VCaP (cell line): ENCODE measurements around the gene MFSD6.

ENCODE experiments used
- H3K27ac ChIP-seq: fragments of 450-650 bp; 2 replicates; pipeline ENCODE4 v1.5.1; 2017
- CTCF ChIP-seq: fragments of 450-650 bp; conservative IDR thresholded peaks from 2 replicates; pipeline ENCODE4 v1.5.1; 2017; ENCODE audit warnings: mild to moderate bottlenecking, moderate library complexity

Gene MFSD6

GRCh38 chr2:190447766-190448165 is 39.6 kb downstream of the MFSD6 start:
- no peak for TF ChIP-seq CTCF
- H3K27ac ChIP-seq: no peak overlapping the region

DNA sequence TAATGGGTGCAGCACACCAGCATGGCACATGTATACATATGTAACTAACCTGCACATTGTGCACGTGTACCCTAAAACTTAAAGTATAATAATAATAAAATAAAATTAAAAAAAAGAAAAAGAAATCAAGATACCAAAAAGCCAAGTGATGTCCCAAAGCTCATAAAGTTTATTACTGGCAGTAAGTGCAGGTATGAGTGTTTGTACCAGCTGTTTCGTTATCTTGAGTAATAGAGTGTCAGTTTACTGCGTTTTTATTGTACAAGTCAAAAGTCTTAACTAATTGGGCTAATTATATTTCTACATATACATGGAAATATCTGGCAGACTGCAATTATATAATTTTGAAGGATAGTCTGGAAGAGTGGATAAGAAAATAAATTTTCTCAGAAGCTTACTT is 41.8 kb downstream of the MFSD6 start:
- no peak for TF ChIP-seq CTCF
- no peak overlapping the region for H3K27ac ChIP-seq

DNA sequence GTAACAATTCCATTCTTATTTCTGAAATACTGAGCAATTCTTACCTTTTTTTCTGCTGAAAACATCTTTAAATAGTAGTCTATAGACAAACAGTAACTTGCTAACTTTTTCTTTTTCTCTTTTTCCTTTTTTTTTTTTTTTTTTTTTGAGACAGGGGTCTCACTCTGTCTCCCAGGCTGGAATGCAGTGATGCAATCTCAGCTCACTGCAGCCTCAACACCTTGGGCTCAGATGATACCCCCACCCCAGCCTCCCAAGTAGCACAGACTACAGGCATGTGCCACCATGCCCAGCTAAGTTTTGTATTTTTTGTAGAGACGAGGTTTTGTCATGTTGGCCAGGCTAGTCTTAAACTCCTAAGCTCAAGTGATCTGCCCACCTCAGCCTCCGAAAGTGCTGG is 42.2 kb downstream of the MFSD6 start:
- TF ChIP-seq CTCF: no peak
- H3K27ac ChIP-seq: no peak overlapping the region

DNA sequence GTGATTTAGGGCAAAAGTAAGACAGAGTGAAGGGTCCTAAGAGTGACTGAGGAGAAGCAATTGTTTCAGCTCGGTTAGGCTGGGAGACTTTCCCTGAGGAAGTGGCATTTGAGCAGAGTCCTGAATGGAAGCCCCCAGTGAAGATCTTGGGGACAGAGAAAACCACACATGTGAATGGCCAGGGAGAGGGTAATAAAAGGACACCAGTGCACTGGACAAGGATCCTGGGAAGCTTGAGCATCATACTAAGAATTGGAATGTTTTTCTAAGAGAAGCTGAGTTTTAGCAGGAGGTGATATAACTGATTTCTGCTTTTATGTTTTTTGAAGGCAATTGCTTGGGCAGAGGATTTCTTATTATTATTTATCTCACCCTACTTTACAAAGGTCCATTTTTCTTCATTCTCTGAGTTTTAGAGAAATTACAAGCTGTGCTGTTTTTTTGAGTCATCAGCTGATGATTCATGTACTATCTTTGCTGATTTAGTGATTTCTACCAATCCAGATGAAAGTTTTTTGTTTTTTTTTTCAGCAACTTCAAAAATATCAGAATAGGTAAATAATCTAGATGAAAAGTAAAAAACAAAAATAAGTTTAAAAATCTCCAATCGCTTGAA is 43.5 kb downstream of the MFSD6 start:
- H3K27ac ChIP-seq: no peak overlapping the region
- TF ChIP-seq CTCF: no peak

GRCh38 chr2:190452433-190452832 is 44.3 kb downstream of the MFSD6 start:
- TF ChIP-seq CTCF: no peak
- no peak overlapping the region for H3K27ac ChIP-seq

DNA sequence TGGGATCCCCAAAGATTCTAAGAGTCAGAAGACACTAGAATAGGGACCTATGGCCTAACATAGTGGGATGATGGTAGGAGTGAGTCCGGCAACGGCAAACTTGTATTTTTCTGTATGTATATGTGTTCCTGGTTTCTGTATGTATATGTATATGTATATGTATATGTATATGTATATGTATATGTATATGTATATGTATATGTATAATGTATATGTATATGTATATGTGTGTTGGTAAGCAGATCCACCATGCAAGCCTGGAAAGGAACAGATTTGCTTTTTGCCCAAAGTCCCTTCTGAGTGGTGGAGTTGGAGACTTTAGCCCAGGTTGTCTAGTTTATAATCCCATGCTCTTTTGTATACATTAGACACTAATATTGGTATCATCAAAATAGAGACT is 46.6 kb downstream of the MFSD6 start:
- no peak for TF ChIP-seq CTCF
- no peak overlapping the region for H3K27ac ChIP-seq

DNA sequence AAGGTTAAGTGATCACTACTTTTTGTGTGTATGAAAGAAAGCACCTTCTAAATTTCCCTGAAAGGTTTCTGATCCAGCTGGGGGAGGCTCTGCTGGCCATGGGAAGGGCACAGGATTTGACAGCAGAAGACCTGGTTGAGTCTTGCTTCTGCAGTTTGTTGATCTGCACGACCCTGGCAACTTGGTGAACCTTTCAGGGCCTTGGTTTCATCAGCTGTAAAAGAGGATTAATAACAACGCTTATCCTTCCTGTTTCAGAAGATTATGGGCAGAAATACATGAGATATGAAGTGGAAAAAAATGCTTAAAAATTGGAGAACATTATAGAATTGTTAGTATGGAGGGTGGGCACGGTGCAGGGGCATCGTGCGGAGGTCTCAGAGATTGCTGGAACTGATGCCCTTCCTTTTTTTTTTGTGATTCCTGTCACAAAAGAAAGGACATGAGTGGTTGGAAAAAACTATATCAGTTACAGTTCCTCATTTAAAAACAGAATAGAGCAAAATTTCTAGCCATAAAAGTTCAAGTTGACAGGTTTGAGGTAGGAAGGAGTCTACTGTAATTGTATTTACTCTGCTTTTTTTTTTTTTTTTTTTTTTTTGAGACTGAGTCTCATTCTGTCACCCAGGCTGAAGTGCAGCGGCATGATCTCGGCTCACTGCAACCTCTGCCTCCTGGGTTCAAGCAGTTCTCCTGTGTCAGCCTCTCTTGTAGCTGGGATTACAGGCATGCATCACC is 47.4 kb downstream of the MFSD6 start:
- no peak for TF ChIP-seq CTCF
- no peak overlapping the region for H3K27ac ChIP-seq
